GM18517 (cell line): ENCODE measurements around the gene SHISAL1.
"Not testable (repeated sequence)": the region's sequence is repeated elsewhere in the genome, so short reads cannot be mapped to it uniquely, and the experiment has no call there.

Experiments
- ATAC-seq: cut with Tn5 transposase; IDR thresholded peaks from one replicate; pipeline ENCODE4 v1.9.1; 2021; ENCODE audit warnings: mild to moderate bottlenecking, moderate library complexity; ENCODE audit not compliant: unreplicated experiment

Gene SHISAL1

DNA sequence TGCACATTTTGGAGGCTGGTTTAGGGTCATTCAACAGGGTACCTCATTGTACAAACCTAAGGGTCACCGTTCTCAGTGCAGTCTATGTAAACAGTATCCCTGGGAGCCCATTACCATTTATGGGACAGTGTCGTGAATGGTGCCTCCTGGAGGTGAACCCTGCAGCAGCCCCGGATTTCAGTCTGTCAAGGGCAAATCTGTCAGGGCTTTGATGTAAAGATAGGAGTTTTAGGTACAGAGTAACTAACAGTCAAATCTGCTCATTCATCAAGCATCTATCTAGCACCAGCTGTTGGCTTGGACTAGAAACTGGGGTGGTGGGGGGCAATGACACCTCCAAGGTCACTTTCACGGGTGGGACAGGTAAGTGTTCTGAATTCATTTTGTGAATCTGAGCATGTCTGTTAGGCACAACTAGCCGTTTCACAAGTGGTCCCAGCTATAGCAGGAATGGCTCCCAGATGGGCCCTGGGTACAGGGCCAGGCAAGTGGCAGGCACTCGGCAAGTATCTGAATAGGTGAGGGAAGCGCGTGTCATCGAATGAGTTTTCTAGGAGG, 68.4 kb downstream of the SHISAL1 start:
- no peak for ATAC-seq

DNA sequence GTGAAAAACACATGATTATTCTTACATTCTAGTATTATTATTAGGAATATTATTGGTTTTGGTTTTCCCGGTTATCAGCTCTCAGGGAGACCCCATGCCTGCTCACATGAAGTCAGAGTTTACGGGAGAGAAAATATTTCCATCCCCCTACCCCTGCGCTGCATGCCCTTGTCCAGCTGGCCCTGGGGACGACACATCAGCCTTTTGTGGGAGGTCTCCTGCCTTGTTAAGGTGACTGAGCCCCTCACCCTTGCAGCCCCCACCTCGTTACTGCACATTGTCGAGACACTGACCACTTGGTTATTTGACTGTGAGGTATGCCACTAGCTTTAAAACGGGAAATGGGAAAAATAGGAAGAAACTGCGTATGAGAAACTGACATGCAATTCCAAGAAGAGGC, 69.0 kb downstream of the SHISAL1 start:
- no peak for ATAC-seq

DNA sequence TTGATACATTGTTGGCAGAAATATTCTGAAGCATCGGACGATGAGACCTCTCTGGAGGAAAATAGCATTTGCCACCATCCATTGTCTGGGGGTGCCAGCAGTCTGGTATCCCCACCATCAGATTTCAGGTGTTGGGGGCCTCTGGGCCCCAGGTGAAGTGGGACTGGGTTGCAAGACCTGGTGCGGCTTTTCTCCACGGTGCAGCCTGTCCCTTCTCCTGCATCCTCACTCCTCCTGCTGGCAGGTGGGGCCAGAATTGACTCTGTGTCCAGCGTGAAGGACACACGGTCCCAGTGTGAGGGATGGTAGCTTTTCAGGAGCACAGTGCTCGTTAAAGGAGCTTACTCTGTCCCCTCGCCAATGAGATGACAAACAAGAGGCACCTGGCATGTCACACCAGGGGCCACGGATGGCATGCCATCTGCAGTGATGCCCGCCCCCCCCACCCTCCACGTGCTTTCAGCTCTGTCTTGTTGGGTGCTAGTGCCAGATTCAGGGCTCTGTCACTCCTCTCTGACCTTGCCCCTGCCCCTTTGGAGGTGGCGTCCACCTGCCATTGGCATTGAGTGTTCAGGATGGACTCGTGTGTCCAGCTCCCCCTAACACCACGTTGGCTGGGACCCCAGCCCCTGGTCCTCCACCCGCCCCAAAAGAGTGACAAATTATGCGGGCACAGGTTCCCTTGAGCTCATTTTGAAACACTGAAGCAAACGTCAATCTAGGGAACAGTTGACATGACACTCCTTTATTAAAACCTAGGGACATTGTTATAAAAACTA, 69.6 kb downstream of the SHISAL1 start:
- no peak for ATAC-seq

DNA sequence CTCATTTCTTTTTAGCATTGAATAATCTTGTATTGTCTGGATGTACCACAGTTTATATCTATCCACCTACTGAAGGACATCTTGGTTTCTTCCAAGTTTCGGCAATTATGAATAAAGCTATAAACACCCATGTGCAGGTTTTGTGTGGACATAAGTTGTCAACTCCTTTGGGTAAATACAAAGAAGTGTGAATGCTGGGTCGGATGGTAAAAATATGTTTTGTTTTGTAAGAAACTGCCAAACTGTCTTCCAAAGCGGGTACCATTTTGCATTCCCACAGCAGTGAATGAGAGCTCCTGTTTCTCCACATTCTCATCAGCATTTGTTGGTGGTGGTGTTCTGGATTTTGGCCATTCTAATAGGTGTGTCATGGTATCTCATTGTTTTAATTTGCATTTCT, 71.6 kb downstream of the SHISAL1 start:
- ATAC-seq: not testable (repeated sequence)

DNA sequence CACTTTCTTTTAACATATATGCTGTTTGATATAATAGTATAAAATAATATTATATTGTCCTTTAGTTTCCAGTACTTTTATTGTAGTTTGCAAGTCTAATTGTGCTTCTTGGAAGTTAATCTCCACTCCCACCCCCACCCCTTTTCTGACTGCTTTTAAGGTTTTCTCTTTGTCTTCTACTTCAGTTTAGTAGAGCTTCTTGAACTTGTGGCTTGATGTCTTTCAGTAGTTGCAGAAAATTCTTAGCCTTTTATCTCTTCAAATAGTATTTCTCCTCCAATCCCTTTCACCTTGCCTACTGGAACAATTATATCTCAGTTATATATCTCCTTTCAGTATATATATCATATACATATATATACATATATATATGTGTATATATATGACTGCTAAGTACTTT, 75.5 kb downstream of the SHISAL1 start:
- no peak for ATAC-seq

DNA sequence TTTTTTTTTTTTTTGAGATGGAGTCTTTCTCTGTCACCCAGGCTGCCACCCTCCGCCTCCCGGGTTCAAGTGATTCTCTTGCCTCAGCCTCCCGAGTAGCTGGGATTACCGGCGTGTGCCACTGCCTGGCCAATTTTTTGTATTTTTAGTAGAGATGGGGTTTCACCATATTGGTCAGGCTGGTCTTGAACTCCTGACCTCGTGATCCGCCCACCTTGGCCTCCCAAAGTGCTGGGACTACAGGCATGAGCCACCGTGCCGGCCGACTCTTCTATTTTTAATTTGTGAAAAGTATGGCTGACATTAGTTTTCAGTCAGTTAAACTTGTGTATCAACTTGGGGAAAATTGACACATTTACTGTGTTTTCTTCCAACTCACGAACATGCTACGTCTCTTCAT, 78.4 kb downstream of the SHISAL1 start:
- not testable (repeated sequence) for ATAC-seq

DNA sequence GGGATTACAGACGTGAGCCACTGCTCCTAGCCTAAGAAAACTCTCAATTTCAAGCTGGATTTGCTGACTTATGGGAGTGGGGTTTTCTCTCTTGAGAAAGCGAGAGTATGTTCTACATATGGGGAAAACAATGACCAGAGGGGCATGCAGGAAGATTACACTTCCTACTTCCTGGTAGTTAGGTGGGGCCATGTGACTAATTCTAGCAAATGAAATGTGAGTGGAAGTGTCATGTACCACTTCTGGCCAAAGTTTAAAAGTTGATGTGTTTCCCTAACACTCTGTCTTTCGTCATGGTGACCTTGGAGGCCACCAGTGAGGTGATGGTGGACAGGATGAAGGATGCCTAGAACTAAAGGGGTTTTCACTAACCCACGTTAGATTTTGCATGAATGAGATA, 81.5 kb downstream of the SHISAL1 start:
- ATAC-seq: no peak

DNA sequence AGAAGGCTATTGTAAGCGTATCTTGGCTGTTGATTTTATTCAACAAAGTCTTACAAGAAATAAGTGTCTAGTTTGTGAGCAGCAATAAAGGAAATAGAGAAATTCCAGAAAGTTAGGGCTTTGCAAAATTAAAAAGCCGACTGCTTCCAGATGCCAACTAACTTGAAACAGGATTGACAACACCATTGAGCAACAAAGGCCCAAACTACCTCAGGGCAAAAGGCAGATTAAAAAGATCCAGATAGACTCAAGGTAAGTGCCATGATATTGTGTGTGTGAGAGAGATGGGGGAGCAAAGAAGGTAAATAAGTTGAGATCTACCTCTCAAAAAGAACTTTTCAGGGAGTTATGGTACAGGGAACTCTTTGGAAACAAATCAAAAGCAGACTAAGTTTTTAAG, 82.9 kb downstream of the SHISAL1 start:
- no peak for ATAC-seq

DNA sequence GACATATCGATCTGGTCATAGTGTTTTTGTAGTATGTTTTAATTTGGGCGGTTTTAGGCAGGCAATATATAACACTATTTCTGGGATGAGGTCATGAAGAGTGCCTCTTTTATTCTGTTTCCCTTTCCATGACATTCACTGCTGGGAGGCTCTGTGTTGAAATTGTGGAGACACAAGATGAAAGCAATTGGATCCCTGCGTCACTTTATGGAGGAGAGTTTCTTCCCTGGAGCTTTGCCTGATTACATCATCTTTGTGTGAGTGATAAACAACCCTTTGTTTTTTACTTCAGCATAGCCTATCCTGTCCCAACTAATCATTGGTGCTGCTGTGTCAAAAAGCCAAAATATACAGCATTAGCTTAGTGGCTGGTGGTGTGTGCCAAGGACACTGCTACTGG, 83.4 kb downstream of the SHISAL1 start:
- no peak for ATAC-seq

DNA sequence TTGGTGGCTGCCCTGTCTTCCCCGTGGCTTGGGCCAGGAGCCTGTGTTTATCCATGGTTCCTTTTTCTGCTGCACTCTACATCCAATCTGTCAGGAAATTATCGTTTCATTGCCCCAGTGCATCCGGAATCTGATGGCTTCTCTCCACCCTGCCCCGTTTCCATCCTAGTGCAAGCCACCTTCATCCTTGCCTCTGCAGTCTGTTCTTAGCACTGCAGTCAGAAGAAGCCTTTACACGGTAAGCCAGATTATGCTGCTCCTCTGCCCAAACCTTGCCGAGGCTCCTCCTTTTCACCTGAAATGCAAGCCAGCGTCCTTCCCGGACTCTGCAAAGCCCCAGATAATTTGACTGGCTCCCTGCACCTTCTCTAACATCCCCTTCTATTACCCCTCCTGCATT, 86.9 kb downstream of the SHISAL1 start:
- ATAC-seq: no peak

DNA sequence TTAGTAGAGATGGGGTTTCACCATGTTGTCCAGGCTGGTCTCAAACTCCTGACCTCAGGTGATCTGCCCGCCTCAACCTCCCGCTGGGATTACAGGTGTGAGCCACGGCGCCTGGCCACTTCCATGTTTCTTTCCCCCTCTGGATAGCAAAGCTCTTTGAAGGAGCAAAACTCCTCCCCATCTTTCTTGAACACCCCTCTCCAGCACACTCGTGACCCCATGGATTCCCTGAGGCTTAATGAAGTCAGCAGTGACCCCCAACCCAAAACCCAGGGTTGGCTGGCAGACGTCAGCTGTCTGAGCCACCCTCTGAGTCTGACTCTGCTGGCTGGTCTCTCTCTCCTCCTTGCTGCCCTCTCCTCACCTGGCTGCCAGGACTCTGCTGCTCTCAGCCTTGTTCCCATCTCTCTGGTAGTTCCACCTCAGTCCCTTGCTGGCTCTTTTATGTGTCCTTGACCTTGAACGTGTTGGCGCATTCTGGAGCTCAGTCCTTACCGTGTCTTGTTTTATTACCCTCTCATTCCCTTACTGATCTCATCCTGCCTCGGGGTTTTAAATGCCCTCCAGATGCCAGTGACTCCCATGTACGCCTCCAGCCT, 87.6 kb downstream of the SHISAL1 start:
- ATAC-seq: no peak

DNA sequence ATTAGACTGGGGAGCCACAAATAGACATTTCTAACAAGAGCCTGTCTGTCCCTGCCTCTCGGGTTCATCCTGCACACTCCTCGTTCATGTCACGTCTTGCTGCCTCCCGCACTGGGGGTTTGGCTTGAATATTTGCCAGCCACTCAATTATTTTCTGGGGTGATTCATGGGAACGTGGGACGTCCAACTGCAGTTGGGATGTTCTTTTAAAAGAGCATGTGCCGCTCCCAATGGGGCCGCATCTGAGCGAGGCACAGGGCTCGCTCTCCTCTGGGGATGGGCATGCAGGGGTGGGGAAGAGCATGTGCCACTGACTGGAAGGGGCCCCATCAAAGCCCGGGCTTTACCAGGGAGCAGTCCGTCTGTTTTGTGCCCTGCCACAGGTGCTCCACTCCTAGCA, 88.6 kb downstream of the SHISAL1 start:
- no peak for ATAC-seq

DNA sequence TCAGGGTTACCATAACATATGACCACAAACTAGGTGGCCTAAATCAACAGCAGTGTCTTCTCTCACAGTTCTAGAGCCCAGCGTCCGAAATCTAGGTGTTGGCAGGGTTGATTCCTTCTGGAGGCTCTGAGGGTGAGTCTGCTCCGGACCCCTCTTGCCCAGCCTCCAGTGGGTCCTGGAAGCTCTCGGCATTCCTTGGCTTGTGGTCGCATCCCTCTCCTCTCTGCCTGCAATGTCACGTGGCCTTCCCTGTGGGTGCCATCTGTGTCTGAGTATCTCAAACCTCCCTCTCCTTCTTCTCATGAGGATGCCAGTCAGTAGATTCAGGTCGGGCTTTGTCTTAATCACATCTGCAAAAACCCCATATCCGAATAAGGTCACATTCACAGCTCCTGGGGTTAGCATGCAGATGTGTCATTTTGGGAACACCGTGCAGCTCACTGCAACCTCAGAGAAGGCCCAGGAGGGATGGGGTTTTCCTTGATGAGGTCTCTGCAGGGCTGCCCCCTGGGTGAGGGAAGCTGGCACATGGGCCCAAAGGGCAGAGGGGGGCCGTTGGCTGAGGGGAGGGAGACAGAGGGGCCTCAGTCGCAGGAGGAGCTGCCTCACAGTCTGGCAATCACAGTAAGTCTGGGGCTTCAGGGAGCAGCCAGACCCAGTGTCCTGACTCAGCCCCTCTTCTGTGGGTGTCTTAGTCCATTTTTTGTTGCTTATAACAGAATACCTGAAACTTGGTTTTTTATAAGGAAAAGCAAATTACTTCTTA, 90.9 kb downstream of the SHISAL1 start:
- ATAC-seq: no peak

DNA sequence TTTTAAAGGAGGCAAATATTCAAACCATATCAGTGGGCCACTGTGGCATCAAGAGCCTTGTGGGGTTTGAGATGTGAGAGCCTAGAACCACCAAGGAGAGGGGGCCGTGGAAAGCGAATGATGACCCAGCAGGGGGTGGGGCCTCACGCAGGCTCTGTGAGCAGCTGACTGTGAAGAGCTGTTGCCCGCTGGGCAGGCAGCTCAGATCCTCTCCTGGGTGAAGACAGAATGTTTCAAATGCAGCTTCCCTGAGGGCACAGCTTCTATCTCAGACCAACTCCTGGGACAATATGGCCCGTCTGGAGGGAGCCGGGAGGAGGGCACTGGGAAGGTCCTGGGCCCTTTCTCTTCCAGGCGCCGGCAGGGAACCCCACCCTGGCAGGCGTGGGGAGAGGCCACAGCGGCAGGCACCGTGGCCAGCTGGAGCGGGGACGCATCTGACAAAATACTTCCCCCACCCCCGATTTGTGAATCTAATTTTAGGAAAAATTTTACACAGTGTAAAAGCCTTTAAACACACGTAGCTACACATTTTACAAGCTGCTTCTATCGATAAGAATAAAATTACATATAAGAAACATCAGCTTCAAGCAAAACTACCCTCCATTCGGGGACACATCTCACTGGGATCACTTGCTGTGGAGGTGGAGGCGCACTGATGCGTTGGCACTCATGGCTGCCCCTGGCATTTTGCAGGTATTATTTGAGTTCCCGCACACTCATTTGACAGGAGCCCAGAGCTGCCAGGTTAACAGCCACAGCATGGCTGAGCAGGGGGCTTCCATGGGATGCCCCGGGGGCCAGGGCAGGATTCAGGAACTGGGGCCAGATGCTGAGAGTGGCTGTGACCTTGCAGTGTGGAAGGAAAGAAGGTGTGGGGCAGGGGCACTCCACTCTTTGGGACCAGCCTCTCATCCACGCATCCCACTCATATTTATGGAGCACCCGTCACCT, 91.7 kb downstream of the SHISAL1 start:
- no peak for ATAC-seq

DNA sequence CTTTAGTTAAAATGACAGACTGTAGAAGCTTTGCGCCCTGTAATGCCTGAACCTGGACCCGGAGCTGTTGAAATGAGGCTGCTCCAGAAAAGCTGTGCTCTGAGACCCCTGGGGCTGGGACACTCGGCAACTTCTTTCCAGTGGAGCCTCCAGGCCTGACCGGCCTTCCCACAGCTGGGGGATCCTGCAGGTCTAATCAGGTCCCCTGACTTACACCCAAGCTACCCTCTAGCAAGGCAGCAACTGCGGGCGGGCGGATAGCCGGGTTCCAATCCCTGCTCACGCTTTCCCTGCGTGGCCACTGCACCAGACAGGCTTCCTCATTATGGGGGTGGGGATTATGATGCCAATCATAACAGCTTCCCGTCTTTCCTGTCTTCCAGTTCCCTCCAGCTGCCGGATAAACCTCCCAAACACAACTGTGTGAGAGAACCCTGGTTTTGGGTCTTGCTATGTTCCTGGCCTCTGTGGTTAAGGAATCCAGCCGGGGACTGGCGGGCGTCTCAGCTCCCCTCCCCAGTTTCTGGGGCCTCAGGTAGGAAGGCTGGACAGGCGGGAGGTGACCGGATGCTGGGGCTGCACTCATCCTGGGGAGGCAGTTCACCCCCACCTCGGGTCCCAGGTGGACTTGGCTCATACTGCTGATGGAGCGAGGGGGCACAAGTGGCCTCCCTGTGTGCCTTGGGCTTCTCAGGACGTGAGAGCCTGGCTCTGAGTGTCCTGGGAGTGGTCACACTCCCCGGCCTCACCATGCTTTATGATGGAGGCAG, 93.5 kb downstream of the SHISAL1 start:
- no peak for ATAC-seq

DNA sequence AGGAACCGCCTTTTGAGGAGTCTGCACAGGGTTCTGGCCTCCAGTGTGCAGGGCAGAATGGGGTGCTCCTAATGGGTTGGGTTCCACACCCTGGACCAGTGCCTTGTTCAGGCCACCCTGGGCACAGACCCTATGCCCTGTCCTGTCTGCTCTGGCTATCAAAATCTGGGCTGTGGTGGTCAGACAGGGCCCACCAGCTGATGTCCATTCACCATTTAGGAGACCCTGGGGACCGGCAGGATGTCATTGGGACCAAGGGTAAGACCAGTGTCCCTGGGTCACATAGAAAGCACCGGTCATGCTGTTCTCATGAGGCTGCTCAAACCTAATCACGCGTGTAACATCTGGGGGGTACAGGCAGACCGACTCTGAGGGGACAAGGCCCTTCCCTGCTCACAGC, 94.7 kb downstream of the SHISAL1 start:
- no peak for ATAC-seq

DNA sequence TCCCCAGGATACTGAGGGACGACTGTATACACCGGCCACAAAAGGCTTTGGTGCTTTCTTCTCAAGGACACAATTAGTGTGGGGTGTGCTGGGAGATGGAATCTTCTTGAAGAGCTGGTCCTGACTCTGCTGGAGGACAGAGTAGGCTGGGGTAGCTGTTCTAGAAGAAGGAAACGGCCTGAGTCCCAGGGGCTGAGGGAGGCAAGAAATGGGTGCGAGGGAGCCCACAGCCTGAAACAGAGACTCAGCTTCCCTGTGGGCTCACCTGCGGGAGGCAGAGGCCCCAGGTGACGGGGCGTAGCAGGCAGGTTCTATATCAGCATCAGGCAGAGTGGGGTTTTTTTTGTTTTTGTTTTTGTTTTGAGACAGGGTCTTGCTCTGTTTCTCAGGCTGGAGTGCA, 95.4 kb downstream of the SHISAL1 start:
- no peak for ATAC-seq

DNA sequence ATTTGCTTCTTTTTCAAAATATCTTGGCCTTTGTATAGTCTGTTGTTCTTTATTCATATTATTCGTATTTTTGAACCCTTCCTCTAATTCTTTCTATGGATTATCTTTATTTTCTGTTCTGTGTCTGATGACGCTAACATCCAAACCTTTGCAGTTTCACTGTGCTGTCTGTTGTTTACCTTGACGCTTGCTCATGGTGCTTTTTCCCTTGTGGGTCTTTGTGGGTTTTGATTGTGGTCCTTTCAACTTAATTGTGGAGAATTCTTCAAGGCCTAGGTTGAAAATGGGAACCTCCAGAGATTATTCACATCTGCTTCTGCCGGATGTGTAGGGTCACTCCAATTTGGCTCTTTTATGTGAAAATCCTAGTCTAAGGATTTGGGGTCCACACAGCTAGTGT, 97.5 kb downstream of the SHISAL1 start:
- ATAC-seq: no peak

DNA sequence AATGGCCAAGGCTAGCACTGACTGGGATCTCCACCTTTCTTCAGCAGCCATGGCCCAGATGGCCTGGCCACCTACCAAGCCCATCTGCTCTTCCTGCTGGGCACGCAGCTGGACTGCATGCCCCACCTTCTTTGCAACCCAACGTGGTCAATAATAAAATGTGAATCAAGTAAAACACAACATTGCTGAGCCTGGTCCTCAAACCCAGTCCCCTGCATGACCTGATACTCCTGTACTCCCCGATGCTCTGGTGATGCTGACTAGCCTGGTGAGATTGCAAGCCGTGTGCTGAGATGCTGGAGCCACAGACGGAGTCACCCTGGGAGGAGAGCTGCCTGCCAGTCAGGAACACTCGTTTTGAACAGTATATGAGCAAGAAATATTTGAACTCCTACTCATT, 98.0 kb downstream of the SHISAL1 start:
- ATAC-seq: no peak

DNA sequence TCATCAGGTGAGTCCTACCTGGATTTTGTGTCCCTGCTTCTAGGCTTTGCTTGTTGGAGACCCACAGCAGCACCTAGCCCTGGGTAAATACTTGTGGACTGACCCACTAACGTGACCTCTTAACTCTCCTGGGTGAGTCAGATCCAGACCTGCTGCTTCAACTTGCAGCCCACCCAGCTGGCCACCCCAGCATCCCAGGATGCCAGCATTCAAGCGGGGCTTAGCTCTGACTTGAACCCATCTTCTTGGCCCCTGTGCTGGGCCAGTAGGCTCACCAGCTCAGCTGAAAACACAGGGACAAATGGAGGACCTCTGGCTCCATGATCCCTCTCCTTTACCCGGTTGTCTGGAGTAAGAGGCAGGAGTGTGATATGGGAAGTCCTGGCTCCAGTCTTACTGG, 98.6 kb downstream of the SHISAL1 start:
- ATAC-seq: no peak
